ENCODE measurements around the gene HOXB5.

Gene HOXB5

GRCh38 chr17:48545022-48545375, 48.6 kb downstream of the HOXB5 start, which contains the start of gene HOXB2:
TSS of gene HOXB2 (minus strand) at chr17:48545109. CDS start at chr17:48544911, 198 bp downstream.
- H3K9me3 ChIP-seq (ENCODE audit: control insufficient read depth, low read length) = no peaks in the 10 kb centered on the region
- no peaks in the 10 kb centered on the region for H3K36me3 ChIP-seq (ENCODE audit: control insufficient read depth, insufficient read depth, low read length)
- H3K9ac ChIP-seq (ENCODE audit: low read length) = peak within 1 kb of the TSS; percentile 68
- H3K4me3 ChIP-seq (ENCODE audit: low read length) = no peak within 1 kb of the TSS
- H3K4me1 ChIP-seq (ENCODE audit: control insufficient read depth, insufficient read depth, low read length) = peaks cover 4% of the 10 kb centered on the region
- H3K27me3 ChIP-seq (ENCODE audit: control insufficient read depth, insufficient read depth, low read length) = peaks cover 84% of the 10 kb centered on the region

GRCh38 chr17:48544349-48545021, 49.1 kb downstream of the HOXB5 start:
- H3K9ac ChIP-seq (ENCODE audit: low read length) = peak overlapping the region; percentile 68
- H3K36me3 ChIP-seq (ENCODE audit: control insufficient read depth, insufficient read depth, low read length) = no peaks in the 10 kb centered on the region
- H3K9me3 ChIP-seq (ENCODE audit: control insufficient read depth, low read length) = no peaks in the 10 kb centered on the region
- no peak overlapping the region for H3K4me3 ChIP-seq (ENCODE audit: low read length)
- peaks cover 4% of the 10 kb centered on the region for H3K4me1 ChIP-seq (ENCODE audit: control insufficient read depth, insufficient read depth, low read length)
- H3K27me3 ChIP-seq (ENCODE audit: control insufficient read depth, insufficient read depth, low read length) = peaks cover 81% of the 10 kb centered on the region

- Histone ChIP-seq H3K9me3 (ENCODE audit: control insufficient read depth, low read length) (no peaks in the 10 kb centered on the region), H3K9ac (ENCODE audit: low read length) (peak overlapping the region; percentile 68), H3K27me3 (ENCODE audit: control insufficient read depth, insufficient read depth, low read length) (peaks cover 81% of the 10 kb centered on the region), H3K36me3 (ENCODE audit: control insufficient read depth, insufficient read depth, low read length) (no peaks in the 10 kb centered on the region), H3K4me1 (ENCODE audit: control insufficient read depth, insufficient read depth, low read length) (peaks cover 4% of the 10 kb centered on the region), H3K4me3 (ENCODE audit: low read length) (no peak overlapping the region)
These were observed 49.7 kb downstream of the HOXB5 start for GRCh38 chr17:48543854-48544348.

GRCh38 chr17:48543107-48543853, 50.3 kb downstream of the HOXB5 start:
- H3K4me1 ChIP-seq (ENCODE audit: control insufficient read depth, insufficient read depth, low read length) = peaks cover 4% of the 10 kb centered on the region
- peak overlapping the region; percentile 25 for H3K4me3 ChIP-seq (ENCODE audit: low read length)
- no peaks in the 10 kb centered on the region for H3K9me3 ChIP-seq (ENCODE audit: control insufficient read depth, low read length)
- no peaks in the 10 kb centered on the region for H3K36me3 ChIP-seq (ENCODE audit: control insufficient read depth, insufficient read depth, low read length)
- peak overlapping the region; percentile 68 for H3K9ac ChIP-seq (ENCODE audit: low read length)
- H3K27me3 ChIP-seq (ENCODE audit: control insufficient read depth, insufficient read depth, low read length) = peaks cover 75% of the 10 kb centered on the region

GRCh38 chr17:48542698-48543106, 50.9 kb downstream of the HOXB5 start:
- H3K4me3 ChIP-seq (ENCODE audit: low read length) = no peak overlapping the region
- H3K9me3 ChIP-seq (ENCODE audit: control insufficient read depth, low read length) = no peaks in the 10 kb centered on the region
- no peaks in the 10 kb centered on the region for H3K36me3 ChIP-seq (ENCODE audit: control insufficient read depth, insufficient read depth, low read length)
- H3K4me1 ChIP-seq (ENCODE audit: control insufficient read depth, insufficient read depth, low read length) = peaks cover 4% of the 10 kb centered on the region
- H3K27me3 ChIP-seq (ENCODE audit: control insufficient read depth, insufficient read depth, low read length) = peaks cover 72% of the 10 kb centered on the region
- peak overlapping the region; percentile 69 for H3K9ac ChIP-seq (ENCODE audit: low read length)

- Histone ChIP-seq H3K4me1 (ENCODE audit: control insufficient read depth, insufficient read depth, low read length) (peaks cover 4% of the 10 kb centered on the region), H3K27me3 (ENCODE audit: control insufficient read depth, insufficient read depth, low read length) (peaks cover 70% of the 10 kb centered on the region), H3K4me3 (ENCODE audit: low read length) (no peak overlapping the region)
These were observed 51.4 kb downstream of the HOXB5 start for GRCh38 chr17:48542114-48542656.

GRCh38 chr17:48541577-48542113, 51.9 kb downstream of the HOXB5 start:
- H3K4me1 ChIP-seq (ENCODE audit: control insufficient read depth, insufficient read depth, low read length) = peaks cover 4% of the 10 kb centered on the region
- no peaks in the 10 kb centered on the region for H3K9me3 ChIP-seq (ENCODE audit: control insufficient read depth, low read length)
- peaks cover 65% of the 10 kb centered on the region for H3K27me3 ChIP-seq (ENCODE audit: control insufficient read depth, insufficient read depth, low read length)
- peak overlapping the region; percentile 17 for H3K4me3 ChIP-seq (ENCODE audit: low read length)
- H3K36me3 ChIP-seq (ENCODE audit: control insufficient read depth, insufficient read depth, low read length) = no peaks in the 10 kb centered on the region
- H3K9ac ChIP-seq (ENCODE audit: low read length) = peak overlapping the region; percentile 69

More at GRCh38 chr17:48542114-48542656, 51.4 kb downstream of the HOXB5 start:
- Histone ChIP-seq H3K9ac (ENCODE audit: low read length) (peak overlapping the region; percentile 69), H3K9me3 (ENCODE audit: control insufficient read depth, low read length) (no peaks in the 10 kb centered on the region), H3K36me3 (ENCODE audit: control insufficient read depth, insufficient read depth, low read length) (no peaks in the 10 kb centered on the region)

All from mucosa of stomach (tissue), 1 donor.